Liver (tissue), 9 donors: Measurements from ENCODE around the gene GALNT6. TPM values are rescaled to one million over a fixed set of nuclear protein-coding genes. Genes with fewer than 3 reads are reported as not detected.

Experiments
- DNase-seq: peaks from one replicate; pipeline ENCODE4 v3.0.0-alpha.2; 2017; ENCODE audit warnings: low spot score
- H3K27ac ChIP-seq, 2 donors: one replicate each; pipeline ENCODE4 v1.7.0; 2013; ENCODE audit warnings: inconsistent platforms in 2 of 2, low read length in 2 of 2, control low read depth in 1 of 2, low read depth in 1 of 2, mild to moderate bottlenecking in 1 of 2
- H3K27me3 ChIP-seq, 4 donors: one replicate each; pipeline versions ENCODE4 v1.6.1 to v1.7.0; 2013; ENCODE audit warnings: low read length in 3 of 4, inconsistent platforms in 1 of 4, mild to moderate bottlenecking in 1 of 4, moderate library complexity in 1 of 4; ENCODE audit not compliant: control insufficient read depth in 4 of 4, insufficient read depth in 4 of 4
- H3K36me3 ChIP-seq, 4 donors: one replicate each; pipeline versions ENCODE4 v1.6.1 to v1.7.0; 2013; ENCODE audit warnings: low read length in 3 of 4, mild to moderate bottlenecking in 3 of 4, low read depth in 1 of 4, moderate library complexity in 1 of 4; ENCODE audit not compliant: control insufficient read depth in 4 of 4, insufficient read depth in 3 of 4
- H3K4me1 ChIP-seq, 4 donors: one replicate each; pipeline versions ENCODE4 v1.6.1 to v1.7.0; 2013; ENCODE audit warnings: low read length in 3 of 4, mild to moderate bottlenecking in 3 of 4, moderate library complexity in 1 of 4; ENCODE audit not compliant: control insufficient read depth in 4 of 4, insufficient read depth in 4 of 4
- H3K4me3 ChIP-seq, 3 donors: one replicate each; pipeline versions ENCODE4 v1.6.1 to v1.7.0; 2013; ENCODE audit warnings: low read length in 3 of 3, control low read depth in 1 of 3, low read depth in 1 of 3, mild to moderate bottlenecking in 1 of 3
- H3K9ac ChIP-seq, 2 donors: one replicate each; pipeline ENCODE4 v1.7.0; 2013; ENCODE audit warnings: low read length in 2 of 2, mild to moderate bottlenecking in 2 of 2, moderate library complexity in 2 of 2, control low read depth in 1 of 2, low read depth in 1 of 2
- H3K9me3 ChIP-seq, 4 donors: one replicate each; pipeline versions ENCODE4 v1.6.1 to v1.7.0; 2013; ENCODE audit warnings: low read length in 3 of 4; ENCODE audit not compliant: control insufficient read depth in 4 of 4
- EGR1 ChIP-seq, 2 donors: IDR thresholded peaks; 2 replicates each; pipeline ENCODE4 v1.6.1; 2016 to 2018; ENCODE audit warnings: antibody characterized with exemption in 2 of 2, low read depth in 2 of 2
- FOXA1 ChIP-seq: IDR thresholded peaks from 2 replicates; pipeline ENCODE4 v1.6.1; 2016; ENCODE audit warnings: antibody characterized with exemption
- FOXA2 ChIP-seq: IDR thresholded peaks from 2 replicates; pipeline ENCODE4 v1.6.1; 2016; ENCODE audit warnings: antibody characterized with exemption
- GABPA ChIP-seq, 2 donors: IDR thresholded peaks in 1 of 2; conservative IDR thresholded peaks in 1 of 2; 2 replicates each; pipeline ENCODE4 v1.6.1; 2016; ENCODE audit warnings: antibody characterized with exemption in 2 of 2, mild to moderate bottlenecking in 1 of 2, moderate library complexity in 1 of 2
- HNF4A ChIP-seq, 2 donors: conservative IDR thresholded peaks; 2 replicates each; pipeline ENCODE4 v1.6.1; 2016; ENCODE audit warnings: antibody characterized with exemption in 2 of 2, mild to moderate bottlenecking in 2 of 2
- HNF4G ChIP-seq: IDR thresholded peaks from 2 replicates; pipeline ENCODE4 v1.6.1; 2016; ENCODE audit warnings: antibody characterized with exemption
- JUND ChIP-seq, 2 donors: IDR thresholded peaks; 2 replicates each; pipeline ENCODE4 v1.6.1; 2016; ENCODE audit warnings: antibody characterized with exemption in 2 of 2
- NR2F2 ChIP-seq: IDR thresholded peaks from 2 replicates; pipeline ENCODE4 v1.6.1; 2016; ENCODE audit warnings: antibody characterized with exemption
- RAD21 ChIP-seq, 2 donors: IDR thresholded peaks; 2 replicates each; pipeline ENCODE4 v1.6.1; 2016; ENCODE audit warnings: antibody characterized with exemption in 2 of 2, mild to moderate bottlenecking in 2 of 2
- RXRA ChIP-seq, 2 donors: IDR thresholded peaks; 2 replicates each; pipeline ENCODE4 v1.6.1; 2017 to 2018; ENCODE audit warnings: antibody characterized with exemption in 2 of 2, mild to moderate bottlenecking in 1 of 2
- SP1 ChIP-seq: IDR thresholded peaks from 2 replicates; pipeline ENCODE4 v1.6.1; 2018; ENCODE audit warnings: antibody characterized with exemption, mild to moderate bottlenecking
- TAF1 ChIP-seq: conservative IDR thresholded peaks from 2 replicates; pipeline ENCODE4 v1.6.1; 2016; ENCODE audit warnings: antibody characterized with exemption, mild to moderate bottlenecking
- WGBS: extraction: QIAGEN DNeasy Blood & Tissue Kit; methylation state at CpG from one replicate; pipeline ENCODE4 v1.1.7; 2013; 5-methylcytosine and 5-hydroxymethylcytosine counted together
- polyA plus RNA-seq, 2 donors: library from polyadenylated mRNA; stranded (reverse) in 1 of 2; unstranded in 1 of 2; fragments of 200-250 nt in 1 of 2; fragments of >200 nt in 1 of 2; fragmentation: Nextera tagmentation in 1 of 2; extraction: Ambion mirVana in 1 of 2; gene quantifications; one replicate each; pipeline versions ENCODE4 v1.2.1 to v1.2.3, GENCODE V29; 2013 to 2015
- total RNA-seq, 2 donors: library from RNA; depleted of rRNA; stranded (reverse); fragments of >200 nt; gene quantifications; one replicate each; pipeline ENCODE4 v1.2.3, GENCODE V29; 2014
- TF ChIP-seq, protein P1 (sequence below): IDR thresholded peaks from 2 replicates; pipeline ENCODE4 v1.6.1; 2016; ENCODE audit warnings: antibody characterized with exemption
- TF ChIP-seq, protein P2 (sequence below): IDR thresholded peaks from 2 replicates; pipeline ENCODE4 v1.6.1; 2016; ENCODE audit warnings: antibody characterized with exemption, mild to moderate bottlenecking
- TF ChIP-seq, protein P3 (sequence below): fragments of 150-350 bp; IDR thresholded peaks from 2 replicates; pipeline ENCODE4 v1.5.1; 2017; ENCODE audit warnings: improper control_type of control experiment, low read depth, low read length; ENCODE audit not compliant: missing input control
- TF ChIP-seq, protein P4 (sequence below): IDR thresholded peaks from 2 replicates; pipeline ENCODE4 v1.6.1; 2016; ENCODE audit warnings: antibody characterized with exemption
- TF ChIP-seq, protein P5 (sequence below): IDR thresholded peaks from 2 replicates; pipeline ENCODE4 v1.6.1; 2016; ENCODE audit warnings: antibody characterized with exemption
- donor health status: healthy.
- donor health status: healthy.
- donor health status: healthy.
- donor health status: healthy.
- donor health status: healthy.

The GALNT6 gene
- total and polyA plus RNA-seq, 4 donors = 0.40 to 24.1 (median 1.2) TPM

DNA sequence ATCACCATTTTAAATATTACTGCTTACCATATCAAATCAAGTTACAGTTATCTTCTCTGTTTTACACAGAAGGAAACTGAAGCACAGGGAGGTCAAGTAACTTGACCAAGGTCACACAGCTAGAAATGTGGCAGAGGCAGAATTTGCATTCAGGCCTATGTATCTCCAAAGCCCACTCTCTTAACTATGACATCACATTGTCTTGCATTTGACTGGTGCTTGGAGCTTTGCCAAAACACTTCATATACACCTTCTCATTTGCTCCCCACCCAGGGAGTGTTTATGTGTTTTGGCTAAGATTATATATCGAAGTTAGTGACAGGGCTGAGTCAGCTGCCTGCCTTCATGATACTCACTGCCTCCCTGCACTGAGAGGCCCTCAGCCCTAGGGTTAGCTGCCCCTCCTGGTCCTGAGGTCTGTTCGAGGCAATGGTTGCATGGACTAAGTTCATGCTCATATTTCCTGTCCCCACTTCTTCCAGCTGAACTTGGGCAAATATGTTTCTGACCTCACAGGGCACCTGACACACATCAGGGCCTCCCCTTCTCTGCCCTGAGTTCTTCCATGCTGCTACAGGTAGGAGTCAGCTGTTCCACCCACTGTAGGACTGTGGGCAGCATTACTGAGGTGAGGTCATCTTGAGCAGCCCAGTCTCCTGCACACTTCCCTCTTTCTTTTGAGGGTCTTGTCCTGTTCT is 1.8 kb downstream of the GALNT6 start (continued):
- TF ChIP-seq, protein P1, sequence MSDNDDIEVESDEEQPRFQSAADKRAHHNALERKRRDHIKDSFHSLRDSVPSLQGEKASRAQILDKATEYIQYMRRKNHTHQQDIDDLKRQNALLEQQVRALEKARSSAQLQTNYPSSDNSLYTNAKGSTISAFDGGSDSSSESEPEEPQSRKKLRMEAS = no peak
- TF ChIP-seq JUND (IDR thresholded peaks at IDR 0.05) = no peak
- TF ChIP-seq EGR1 (IDR thresholded peaks at IDR 0.05; ENCODE audit: low read depth in 2 of 2) = no peak
- no peak for TF ChIP-seq HNF4A (conservative IDR thresholded peaks at IDR 0.05)
- no peak for TF ChIP-seq FOXA1
- no peak for TF ChIP-seq HNF4G

- TF ChIP-seq, protein P2, sequence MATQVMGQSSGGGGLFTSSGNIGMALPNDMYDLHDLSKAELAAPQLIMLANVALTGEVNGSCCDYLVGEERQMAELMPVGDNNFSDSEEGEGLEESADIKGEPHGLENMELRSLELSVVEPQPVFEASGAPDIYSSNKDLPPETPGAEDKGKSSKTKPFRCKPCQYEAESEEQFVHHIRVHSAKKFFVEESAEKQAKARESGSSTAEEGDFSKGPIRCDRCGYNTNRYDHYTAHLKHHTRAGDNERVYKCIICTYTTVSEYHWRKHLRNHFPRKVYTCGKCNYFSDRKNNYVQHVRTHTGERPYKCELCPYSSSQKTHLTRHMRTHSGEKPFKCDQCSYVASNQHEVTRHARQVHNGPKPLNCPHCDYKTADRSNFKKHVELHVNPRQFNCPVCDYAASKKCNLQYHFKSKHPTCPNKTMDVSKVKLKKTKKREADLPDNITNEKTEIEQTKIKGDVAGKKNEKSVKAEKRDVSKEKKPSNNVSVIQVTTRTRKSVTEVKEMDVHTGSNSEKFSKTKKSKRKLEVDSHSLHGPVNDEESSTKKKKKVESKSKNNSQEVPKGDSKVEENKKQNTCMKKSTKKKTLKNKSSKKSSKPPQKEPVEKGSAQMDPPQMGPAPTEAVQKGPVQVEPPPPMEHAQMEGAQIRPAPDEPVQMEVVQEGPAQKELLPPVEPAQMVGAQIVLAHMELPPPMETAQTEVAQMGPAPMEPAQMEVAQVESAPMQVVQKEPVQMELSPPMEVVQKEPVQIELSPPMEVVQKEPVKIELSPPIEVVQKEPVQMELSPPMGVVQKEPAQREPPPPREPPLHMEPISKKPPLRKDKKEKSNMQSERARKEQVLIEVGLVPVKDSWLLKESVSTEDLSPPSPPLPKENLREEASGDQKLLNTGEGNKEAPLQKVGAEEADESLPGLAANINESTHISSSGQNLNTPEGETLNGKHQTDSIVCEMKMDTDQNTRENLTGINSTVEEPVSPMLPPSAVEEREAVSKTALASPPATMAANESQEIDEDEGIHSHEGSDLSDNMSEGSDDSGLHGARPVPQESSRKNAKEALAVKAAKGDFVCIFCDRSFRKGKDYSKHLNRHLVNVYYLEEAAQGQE = no peak
- TF ChIP-seq EGR1 (IDR thresholded peaks at IDR 0.05; ENCODE audit: low read depth in 2 of 2) = no peak
- TF ChIP-seq, protein P3, sequence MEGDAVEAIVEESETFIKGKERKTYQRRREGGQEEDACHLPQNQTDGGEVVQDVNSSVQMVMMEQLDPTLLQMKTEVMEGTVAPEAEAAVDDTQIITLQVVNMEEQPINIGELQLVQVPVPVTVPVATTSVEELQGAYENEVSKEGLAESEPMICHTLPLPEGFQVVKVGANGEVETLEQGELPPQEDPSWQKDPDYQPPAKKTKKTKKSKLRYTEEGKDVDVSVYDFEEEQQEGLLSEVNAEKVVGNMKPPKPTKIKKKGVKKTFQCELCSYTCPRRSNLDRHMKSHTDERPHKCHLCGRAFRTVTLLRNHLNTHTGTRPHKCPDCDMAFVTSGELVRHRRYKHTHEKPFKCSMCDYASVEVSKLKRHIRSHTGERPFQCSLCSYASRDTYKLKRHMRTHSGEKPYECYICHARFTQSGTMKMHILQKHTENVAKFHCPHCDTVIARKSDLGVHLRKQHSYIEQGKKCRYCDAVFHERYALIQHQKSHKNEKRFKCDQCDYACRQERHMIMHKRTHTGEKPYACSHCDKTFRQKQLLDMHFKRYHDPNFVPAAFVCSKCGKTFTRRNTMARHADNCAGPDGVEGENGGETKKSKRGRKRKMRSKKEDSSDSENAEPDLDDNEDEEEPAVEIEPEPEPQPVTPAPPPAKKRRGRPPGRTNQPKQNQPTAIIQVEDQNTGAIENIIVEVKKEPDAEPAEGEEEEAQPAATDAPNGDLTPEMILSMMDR = no peak
- TF ChIP-seq, protein P4, sequence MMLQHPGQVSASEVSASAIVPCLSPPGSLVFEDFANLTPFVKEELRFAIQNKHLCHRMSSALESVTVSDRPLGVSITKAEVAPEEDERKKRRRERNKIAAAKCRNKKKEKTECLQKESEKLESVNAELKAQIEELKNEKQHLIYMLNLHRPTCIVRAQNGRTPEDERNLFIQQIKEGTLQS = no peak
- no peak for TF ChIP-seq RXRA (IDR thresholded peaks at IDR 0.05)
- no peak for TF ChIP-seq HNF4G
- TF ChIP-seq RAD21 (IDR thresholded peaks at IDR 0.05) = no peak
- TF ChIP-seq, protein P5, sequence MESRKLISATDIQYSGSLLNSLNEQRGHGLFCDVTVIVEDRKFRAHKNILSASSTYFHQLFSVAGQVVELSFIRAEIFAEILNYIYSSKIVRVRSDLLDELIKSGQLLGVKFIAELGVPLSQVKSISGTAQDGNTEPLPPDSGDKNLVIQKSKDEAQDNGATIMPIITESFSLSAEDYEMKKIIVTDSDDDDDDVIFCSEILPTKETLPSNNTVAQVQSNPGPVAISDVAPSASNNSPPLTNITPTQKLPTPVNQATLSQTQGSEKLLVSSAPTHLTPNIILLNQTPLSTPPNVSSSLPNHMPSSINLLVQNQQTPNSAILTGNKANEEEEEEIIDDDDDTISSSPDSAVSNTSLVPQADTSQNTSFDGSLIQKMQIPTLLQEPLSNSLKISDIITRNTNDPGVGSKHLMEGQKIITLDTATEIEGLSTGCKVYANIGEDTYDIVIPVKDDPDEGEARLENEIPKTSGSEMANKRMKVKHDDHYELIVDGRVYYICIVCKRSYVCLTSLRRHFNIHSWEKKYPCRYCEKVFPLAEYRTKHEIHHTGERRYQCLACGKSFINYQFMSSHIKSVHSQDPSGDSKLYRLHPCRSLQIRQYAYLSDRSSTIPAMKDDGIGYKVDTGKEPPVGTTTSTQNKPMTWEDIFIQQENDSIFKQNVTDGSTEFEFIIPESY = no peak
- TF ChIP-seq TAF1 = no peak
- TF ChIP-seq NR2F2 = no peak
- no peak for TF ChIP-seq FOXA1
- TF ChIP-seq SP1 = no peak
- no peak for TF ChIP-seq GABPA (IDR thresholded peaks at IDR 0.05 in 1 of 2, conservative IDR thresholded peaks at IDR 0.05 in 1 of 2)
- no peak for TF ChIP-seq JUND (IDR thresholded peaks at IDR 0.05)
- no peak for TF ChIP-seq HNF4A (conservative IDR thresholded peaks at IDR 0.05)
- TF ChIP-seq FOXA2 = no peak
- no peak for DNase-seq
- Histone ChIP-seq H3K4me1 (peaks cover 2 to 12% (median 7%) of the 10 kb centered on the region in 4 donors), H3K27me3 (no peaks in the 10 kb centered on the region), H3K9me3 (no peaks in the 10 kb centered on the region), H3K27ac (no peak overlapping the region), H3K36me3 (no peaks in the 10 kb centered on the region), H3K9ac (no peak overlapping the region), H3K4me3 (no peak overlapping the region)
- WGBS = 91% methylated on average over 5 of the region's 5 CpGs
These were observed 2.4 kb downstream of the GALNT6 start for GRCh38 chr12:51388846-51389245.
